Activated CD8-positive, alpha-beta memory T cell treated with anti-CD3 and anti-CD28 coated beads for 36 hours (primary cell): ENCODE data around the gene ESPNL. TPM values are rescaled to one million over a fixed set of nuclear protein-coding genes. Genes with fewer than 3 reads are reported as not detected.
"Not testable (repeated sequence)": the region's sequence is repeated elsewhere in the genome, so short reads cannot be mapped to it uniquely, and the experiment has no call there.

Experiments
- CTCF ChIA-PET: fragments of 350-600 bp; sonication (Branson Sonifier 250); formaldehyde crosslinking; loops from one replicate; lab custom pipeline; 2021; ENCODE audit warnings: antibody characterized with exemption; lab: Charles Lee
- POLR2A ChIA-PET: fragments of 350-600 bp; sonication (Branson Sonifier 250); formaldehyde crosslinking; loops from one replicate; lab custom pipeline; 2021; ENCODE audit warnings: antibody characterized with exemption; lab: Charles Lee
- total RNA-seq, 2 experiments: library from RNA; stranded (reverse); gene quantifications; one replicate each; pipeline ENCODE4 v1.2.3, GENCODE V29; 2021

ESPNL gene
- under 1 TPM; 0.04 TPM for total RNA-seq

GRCh38 chr2:238100049-238100820, at the start of gene ESPNL:
ESPNL (plus strand) TSS chr2:238100340; CDS start chr2:238100420, 80 bp downstream.
- ChIA-PET POLR2A (no interaction called here), CTCF (no interaction called here)

DNA sequence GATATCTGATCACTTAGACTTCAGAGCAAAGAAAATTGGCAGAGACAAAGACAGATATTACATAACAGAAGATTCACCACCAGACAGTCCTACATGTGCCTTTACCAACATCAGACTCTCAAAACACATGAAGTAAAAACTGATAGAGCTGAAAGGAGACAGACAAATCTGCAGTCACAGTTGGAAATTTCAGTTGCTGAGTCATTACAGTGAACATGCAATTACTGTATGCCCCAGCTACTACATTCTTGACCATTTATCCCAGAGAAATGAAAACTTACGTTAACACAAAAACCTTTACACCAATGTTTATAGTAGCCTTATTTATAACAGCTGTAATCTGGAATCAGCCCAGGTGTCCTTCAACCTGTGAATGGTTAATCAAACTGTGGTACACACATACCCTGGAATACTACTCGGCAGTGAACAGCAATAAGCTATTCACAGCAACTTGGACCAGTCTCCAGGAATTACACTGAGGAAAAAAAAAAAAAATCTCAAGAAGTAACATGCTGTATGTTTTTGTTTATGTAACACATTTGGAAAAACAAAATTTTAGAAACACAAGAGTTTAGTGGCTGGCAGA, 46.9 kb upstream of the ESPNL start:
- CTCF ChIA-PET = no interaction called here

DNA sequence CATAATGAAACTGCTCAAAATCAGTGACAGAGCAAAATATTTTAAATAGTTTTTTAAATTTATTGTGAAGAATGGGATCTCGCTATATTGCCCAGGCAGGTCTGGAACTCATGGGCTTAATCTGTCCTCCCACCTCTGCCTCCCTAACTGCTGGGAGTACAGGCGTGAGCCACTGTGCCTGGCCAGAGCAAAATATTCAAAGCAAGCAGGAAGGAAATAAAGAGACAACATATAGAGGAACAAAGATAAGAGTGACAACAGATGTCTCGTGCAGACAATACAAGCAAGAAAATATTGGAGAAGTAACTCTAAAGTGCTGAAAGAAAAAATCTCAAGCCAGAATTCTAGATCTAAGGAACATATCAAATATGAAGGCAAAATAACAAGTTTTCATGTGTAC, 44.3 kb upstream of the ESPNL start:
- CTCF ChIA-PET = no interaction called here
- POLR2A ChIA-PET = no interaction called here

More for the DNA sequence above, 46.9 kb upstream of the ESPNL start:
- POLR2A ChIA-PET = no interaction called here

DNA sequence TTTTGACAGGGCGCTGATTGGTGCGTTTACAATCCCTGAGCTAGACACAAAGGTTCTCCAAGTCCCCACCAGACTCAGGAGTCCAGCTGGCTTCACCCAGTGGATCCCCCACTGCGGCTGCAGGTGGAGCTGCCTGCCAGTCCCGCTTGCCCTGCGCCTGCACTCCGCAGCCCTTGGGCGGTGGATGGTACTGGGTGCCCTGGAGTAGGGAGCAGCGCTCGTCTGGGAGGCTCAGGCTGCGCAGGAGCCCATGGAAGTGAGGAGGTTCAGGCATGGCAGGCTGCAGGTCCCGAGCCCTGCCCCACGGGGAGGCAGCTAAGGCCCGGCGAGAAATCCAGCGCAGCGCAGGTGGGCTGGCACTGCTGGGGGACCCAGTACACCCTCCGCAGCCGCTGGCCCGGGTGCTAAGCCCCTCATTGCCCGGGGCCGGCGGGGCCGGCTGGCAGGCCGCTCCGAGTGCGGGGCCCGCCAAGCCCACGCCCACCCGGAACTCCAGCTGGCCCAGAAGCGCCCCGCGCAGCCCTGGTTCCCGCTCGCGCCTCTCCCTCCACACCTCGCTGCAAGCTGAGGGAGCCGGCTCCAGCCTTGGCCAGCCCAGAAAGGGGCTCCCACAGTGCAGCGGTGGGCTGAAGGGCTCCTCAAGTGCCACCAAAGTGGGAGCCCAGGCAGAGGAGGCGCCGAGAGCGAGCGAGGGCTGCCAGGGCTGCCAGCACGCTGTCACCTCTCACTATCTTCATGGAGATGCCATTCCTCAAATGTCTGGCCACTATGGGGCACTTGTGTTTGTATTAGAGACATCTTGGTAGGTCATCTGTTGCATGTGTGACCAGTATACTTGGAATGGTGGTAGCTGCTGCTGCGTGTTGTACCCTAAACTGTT, 42.2 kb upstream of the ESPNL start:
- CTCF ChIA-PET = interaction anchor here (0.6 to 0.7 kb wide), 2 partner anchors 17 to 283 kb away, joined by 3 read pairs; no protein-coding TSS in a partner anchor
- POLR2A ChIA-PET = not testable (repeated sequence)

DNA sequence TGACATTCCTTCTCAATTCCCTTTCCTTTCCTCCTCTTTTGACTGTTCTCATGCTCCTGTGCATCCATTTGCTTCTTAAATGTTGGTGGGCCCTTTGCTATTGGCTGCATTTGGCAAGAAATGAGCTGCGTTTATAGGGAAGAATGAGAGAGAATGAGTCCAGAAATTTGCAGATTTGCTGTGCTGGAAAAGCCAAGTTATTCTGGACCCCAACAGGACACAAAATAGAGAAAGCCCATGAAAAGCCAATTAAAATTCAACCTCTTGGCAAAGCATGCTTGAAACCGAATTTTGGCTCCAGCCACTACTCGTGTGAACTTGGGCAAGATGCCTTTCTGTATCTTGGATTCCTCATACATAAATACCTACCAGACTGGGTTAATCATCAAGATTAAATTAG, 40.6 kb upstream of the ESPNL start:
- POLR2A ChIA-PET = no interaction called here
- CTCF ChIA-PET = interaction anchor here (1.6 kb wide), 1 partner anchor 54 kb away, joined by 3 read pairs; no protein-coding TSS in a partner anchor

DNA sequence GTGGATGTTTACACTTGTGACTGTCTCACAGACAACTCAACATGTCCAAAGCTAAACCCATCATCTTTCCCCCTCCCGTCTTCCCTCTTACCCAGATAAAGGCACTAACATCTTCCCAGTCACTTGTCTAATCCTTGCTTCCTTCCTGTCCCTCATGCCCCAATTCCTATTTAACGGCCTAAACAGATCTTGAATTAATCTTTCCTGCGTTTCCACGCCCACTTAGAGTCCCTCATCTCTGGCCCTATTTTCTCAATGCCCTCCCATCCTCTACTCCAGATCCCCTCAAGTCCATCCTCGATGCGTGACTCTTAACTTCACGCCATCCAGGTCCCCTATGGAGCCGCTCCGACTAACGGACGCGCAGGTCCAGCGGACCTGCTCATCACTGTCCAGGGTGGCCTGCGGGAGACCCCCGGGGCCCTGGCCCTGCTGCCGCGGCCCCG, 40.0 kb upstream of the ESPNL start:
- POLR2A ChIA-PET = interaction anchor here (0.6 kb wide), 1 partner anchor 62 kb away, joined by 3 read pairs; no protein-coding TSS in a partner anchor
- CTCF ChIA-PET = interaction anchor here (1.6 kb wide), 1 partner anchor 55 kb away, joined by 3 read pairs; no protein-coding TSS in a partner anchor

- CTCF ChIA-PET = interaction anchor here (0.6 to 1.2 kb wide), 2 partner anchors 12 to 260 kb away, joined by 3 to 5 read pairs; no protein-coding TSS in a partner anchor
- POLR2A ChIA-PET = interaction anchor here (0.6 to 0.7 kb wide), 3 partner anchors 61 to 1546 kb away, joined by 3 read pairs; no protein-coding TSS in a partner anchor
These were observed 39.4 kb upstream of the ESPNL start, which contains the start of gene SCLY for GRCh38 chr2:238060542-238061314. SCLY (plus strand) TSS chr2:238061001; CDS start chr2:238061055, 54 bp downstream.

DNA sequence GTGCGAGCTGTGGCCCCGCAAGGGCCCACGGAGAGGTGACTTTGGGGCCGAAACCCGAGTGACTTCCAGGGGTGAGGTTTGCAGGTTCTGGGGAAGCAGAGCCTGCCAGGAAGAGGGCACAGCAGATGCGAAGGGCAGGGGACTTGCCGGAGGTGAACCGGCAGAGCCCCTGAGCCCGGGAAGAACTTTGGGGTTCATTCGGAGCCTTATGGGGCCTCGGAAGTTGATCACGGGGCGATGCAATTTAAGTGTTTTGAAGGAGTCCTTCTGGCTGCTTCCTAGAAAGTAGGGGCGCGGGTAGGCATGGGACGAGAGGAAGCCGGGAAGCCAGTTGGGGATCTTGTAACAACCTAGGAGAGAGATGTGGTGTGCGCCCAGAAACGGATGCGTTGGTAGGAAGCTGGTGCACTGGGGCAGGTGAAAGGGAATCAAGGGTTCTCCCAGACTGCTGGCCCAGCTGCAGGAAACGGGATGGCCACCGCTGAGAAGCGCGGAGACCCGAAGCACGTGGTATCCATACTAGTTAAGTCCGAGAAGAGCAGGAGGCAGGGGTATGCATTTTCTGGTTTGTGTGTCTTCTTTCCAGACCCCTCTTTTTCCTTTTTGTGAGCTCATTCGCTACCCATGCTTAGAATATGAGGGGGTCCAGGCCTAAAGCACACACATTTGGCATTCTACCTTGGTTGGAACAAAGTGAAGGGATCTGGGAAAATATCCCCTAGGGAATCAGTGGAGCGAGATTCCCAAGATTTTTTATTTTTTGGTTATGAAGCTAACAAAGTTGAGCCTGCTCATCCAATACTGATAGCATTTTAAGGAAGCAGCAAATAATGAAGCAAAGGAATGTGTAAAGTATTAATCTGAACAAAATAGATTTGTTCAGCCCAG, 38.6 kb upstream of the ESPNL start:
- POLR2A ChIA-PET = interaction anchor here (0.6 to 0.9 kb wide), 3 partner anchors 62 to 1547 kb away, joined by 3 read pairs; no protein-coding TSS in a partner anchor
- CTCF ChIA-PET = interaction anchor here (0.6 to 1.2 kb wide), 3 partner anchors 11 to 261 kb away, joined by 3 to 5 read pairs (median 3); no protein-coding TSS in a partner anchor

- ChIA-PET CTCF (interaction anchor here (0.6 kb wide), 1 partner anchor 463 kb away, joined by 3 read pairs; no protein-coding TSS in a partner anchor), POLR2A (interaction anchor here (0.6 kb wide), 1 partner anchor 139 kb away, joined by 3 read pairs; no protein-coding TSS in a partner anchor)
These were observed 36.5 kb upstream of the ESPNL start for GRCh38 chr2:238063414-238064189.

DNA sequence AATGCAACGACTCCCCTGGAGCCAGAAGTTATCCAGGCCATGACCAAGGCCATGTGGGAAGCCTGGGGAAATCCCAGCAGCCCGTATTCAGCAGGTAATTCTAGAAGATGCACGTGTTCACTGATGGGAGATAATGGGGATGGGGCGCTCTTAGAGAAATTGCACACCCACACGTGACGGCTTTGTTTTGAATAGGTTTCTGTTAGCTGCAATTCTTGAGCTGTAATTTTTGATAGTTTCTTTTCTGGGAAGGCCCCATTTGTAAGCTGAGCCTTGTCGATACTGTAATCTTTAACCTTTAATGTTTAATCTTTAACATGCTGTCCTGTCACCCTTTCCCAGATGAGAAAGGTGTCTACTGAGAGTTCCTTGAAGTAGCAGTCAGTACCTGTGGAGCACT, 35.8 kb upstream of the ESPNL start:
- POLR2A ChIA-PET = no interaction called here
- CTCF ChIA-PET = no interaction called here

- ChIA-PET CTCF (no interaction called here), POLR2A (no interaction called here)
These were observed 34.9 kb upstream of the ESPNL start for GRCh38 chr2:238065071-238065846.

DNA sequence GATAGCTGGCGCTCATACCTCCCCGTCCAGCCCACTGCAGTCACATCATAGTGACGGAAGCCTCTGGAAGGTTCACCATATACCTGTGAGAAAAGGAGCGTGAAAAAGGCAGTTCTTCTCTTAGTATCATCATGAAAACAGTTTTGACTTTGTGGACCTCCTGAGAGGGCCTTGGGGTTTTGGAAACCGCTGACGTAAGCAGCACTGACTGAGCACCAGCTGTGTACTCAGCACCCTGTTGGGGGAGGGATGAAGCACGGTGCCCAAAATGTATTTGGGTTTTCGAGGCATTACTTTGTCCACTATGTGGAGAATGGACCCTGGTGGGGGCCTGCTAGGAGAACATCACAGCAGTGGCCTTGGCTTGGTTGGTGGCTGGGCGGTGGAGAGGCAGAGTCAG, 33.9 kb upstream of the ESPNL start:
- POLR2A ChIA-PET = no interaction called here
- CTCF ChIA-PET = no interaction called here

GRCh38 chr2:238066718-238067117, 33.4 kb upstream of the ESPNL start:
- CTCF ChIA-PET, POLR2A ChIA-PET: not testable (repeated sequence)

DNA sequence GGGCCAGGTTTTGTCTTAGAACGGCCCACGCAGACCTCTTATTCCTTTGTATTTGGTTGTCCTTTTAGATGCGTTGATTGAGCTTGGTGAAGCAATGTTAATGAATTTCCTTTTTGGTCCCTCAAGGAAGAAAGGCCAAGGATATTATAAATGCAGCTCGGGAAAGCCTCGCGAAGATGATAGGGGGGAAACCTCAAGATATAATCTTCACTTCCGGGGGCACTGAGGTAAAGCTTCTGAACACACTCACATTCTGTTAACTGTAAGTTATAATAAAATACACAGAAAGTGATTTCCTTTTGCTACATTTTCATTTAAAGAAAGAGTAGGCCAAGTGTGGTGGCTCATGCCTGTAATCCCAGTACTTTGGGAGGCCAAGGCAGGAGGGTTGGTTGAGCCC, 32.2 kb upstream of the ESPNL start:
- CTCF ChIA-PET = no interaction called here
- POLR2A ChIA-PET = no interaction called here

DNA sequence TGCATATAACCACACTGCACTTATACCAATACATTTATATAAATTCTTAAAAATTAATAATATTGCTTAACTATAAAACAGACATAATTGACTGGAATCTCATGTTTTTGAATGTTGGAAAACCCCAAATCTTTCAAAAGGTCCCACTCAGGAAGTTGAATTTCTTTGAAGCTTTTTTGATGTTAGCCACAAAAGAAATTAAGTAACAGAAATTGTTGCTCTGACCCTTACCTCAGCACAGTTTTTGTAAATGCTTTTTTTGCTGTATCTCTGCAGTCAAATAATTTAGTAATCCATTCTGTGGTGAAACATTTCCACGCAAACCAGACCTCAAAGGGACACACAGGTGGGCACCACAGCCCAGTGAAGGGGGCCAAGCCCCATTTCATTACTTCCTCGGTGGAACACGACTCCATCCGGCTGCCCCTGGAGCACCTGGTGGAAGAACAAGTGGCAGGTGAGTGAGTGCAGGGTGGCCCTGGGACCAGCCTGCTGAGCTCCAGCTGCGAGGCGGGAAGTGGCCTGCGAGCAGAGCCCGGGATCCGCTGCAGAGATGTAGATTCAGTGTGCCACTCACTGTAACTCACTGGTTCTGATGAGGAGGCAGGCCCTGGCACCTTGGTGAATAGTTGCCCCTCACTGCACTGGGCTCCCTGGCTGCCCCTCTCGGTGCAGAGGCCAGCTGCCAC, 31.0 kb upstream of the ESPNL start:
- CTCF ChIA-PET = no interaction called here
- POLR2A ChIA-PET = no interaction called here
